CD4-positive, alpha-beta memory T cell (primary cell): ENCODE results near the gene KCNN3. TPM values are rescaled to one million over a fixed set of nuclear protein-coding genes. Genes with fewer than 3 reads are reported as not detected.

Experiments
- CTCF ChIA-PET: fragments of 350-600 bp; sonication (Branson Sonifier 250); formaldehyde crosslinking; loops from one replicate; lab custom pipeline; 2021; ENCODE audit warnings: inconsistent platforms; ENCODE audit not compliant: partially characterized antibody; lab: Charles Lee
- POLR2A ChIA-PET: fragments of 350-600 bp; sonication (Branson Sonifier 250); formaldehyde crosslinking; loops from one replicate; lab custom pipeline; 2021; ENCODE audit not compliant: partially characterized antibody; lab: Charles Lee
- DNase-seq, 5 donors: peaks; one replicate each; pipeline versions ENCODE4 v3.0.0 to v3.0.0-alpha.2; 2020 to 2022; ENCODE audit warnings: mixed read lengths in 1 of 5
- H3K27ac ChIP-seq: one replicate; pipeline ENCODE4 v1.7.0; 2013; ENCODE audit warnings: low read depth, low read length
- H3K27me3 ChIP-seq: 2 replicates; pipeline ENCODE4 v1.7.0; 2013; ENCODE audit warnings: mild to moderate bottlenecking, low read length, moderate library complexity; ENCODE audit not compliant: insufficient read depth
- H3K36me3 ChIP-seq: 2 replicates; pipeline ENCODE4 v1.7.0; 2013; ENCODE audit warnings: mild to moderate bottlenecking, low read length, moderate library complexity; ENCODE audit not compliant: insufficient read depth
- H3K4me1 ChIP-seq: 2 replicates; pipeline ENCODE4 v1.7.0; 2013; ENCODE audit warnings: mild to moderate bottlenecking, low read length, moderate library complexity; ENCODE audit not compliant: insufficient read depth
- H3K4me3 ChIP-seq, 2 donors: one replicate each; pipeline ENCODE4 v1.7.0; 2013; ENCODE audit warnings: low read length in 2 of 2, mild to moderate bottlenecking in 1 of 2
- H3K9me3 ChIP-seq, 2 donors: one replicate each; pipeline ENCODE4 v1.7.0; 2013; ENCODE audit warnings: low read length in 2 of 2, control low read depth in 1 of 2; ENCODE audit not compliant: control insufficient read depth in 1 of 2
- H3K27ac Mint-ChIP-seq, 7 donors: one replicate each; pipeline ENCODE4 v1.8.0; 2020 to 2021; ENCODE audit warnings: mixed read lengths in 7 of 7, mild to moderate bottlenecking in 6 of 7, inconsistent platforms in 3 of 7, moderate library complexity in 3 of 7
- H3K27me3 Mint-ChIP-seq, 2 donors: one replicate each; pipeline ENCODE4 v1.8.0; 2020 to 2021; ENCODE audit warnings: mixed read lengths in 2 of 2
- H3K36me3 Mint-ChIP-seq, 2 donors: one replicate each; pipeline ENCODE4 v1.8.0; 2020 to 2021; ENCODE audit warnings: mixed read lengths in 2 of 2, inconsistent platforms in 1 of 2, mild to moderate bottlenecking in 1 of 2
- H3K4me1 Mint-ChIP-seq, 4 donors: one replicate each; pipeline ENCODE4 v1.8.0; 2020 to 2021; ENCODE audit warnings: mixed read lengths in 4 of 4, mild to moderate bottlenecking in 1 of 4
- H3K4me3 Mint-ChIP-seq, 8 donors: one replicate each; pipeline ENCODE4 v1.8.0; 2020 to 2021; ENCODE audit warnings: mixed read lengths in 8 of 8, mild to moderate bottlenecking in 7 of 8, moderate library complexity in 6 of 8, inconsistent platforms in 3 of 8
- H3K9me3 Mint-ChIP-seq, 8 donors: one replicate each; pipeline ENCODE4 v1.8.0; 2020 to 2021; ENCODE audit warnings: mixed read lengths in 8 of 8, mild to moderate bottlenecking in 5 of 8, inconsistent platforms in 3 of 8, moderate library complexity in 1 of 8
- intact Hi-C: fragments of 100-400 bp; cut with micrococcal nuclease; formaldehyde crosslinking; loops from one replicate; pipeline ENCODE4 v1.15.1; 2023
- polyA plus RNA-seq, 2 donors: library from polyadenylated mRNA; unstranded; fragments of 300-500 nt; fragmentation: Illumina TruSeq; gene quantifications; one replicate each; pipeline ENCODE4 v1.2.3, GENCODE V29; 2021
- total RNA-seq, 2 experiments: library from RNA; stranded (reverse); gene quantifications; one replicate each; pipeline ENCODE4 v1.2.3, GENCODE V29; 2021

The KCNN3 gene
- total and polyA plus RNA-seq, 4 experiments from 2014 or later, result 0.06 TPM; not detected in 3

DNA sequence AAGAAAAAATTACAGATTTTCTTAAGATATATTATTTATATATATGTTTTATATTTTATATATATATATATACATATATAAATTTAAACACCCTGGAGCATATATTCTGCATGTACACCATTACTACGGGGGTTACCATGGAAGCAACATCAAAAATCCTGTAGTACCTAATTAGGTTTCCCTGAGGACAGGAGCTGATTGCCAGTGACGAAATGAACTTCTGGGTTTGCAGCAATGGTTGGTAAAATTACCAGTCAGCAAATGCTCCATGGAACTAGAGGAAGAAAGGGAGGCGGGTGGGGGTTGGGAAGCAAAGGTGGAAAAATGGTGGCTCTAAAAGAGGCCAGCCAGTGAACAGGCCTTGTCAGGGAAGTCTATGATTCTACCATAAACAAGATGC, 89.5 kb downstream of the KCNN3 start:
- Histone ChIP-seq H3K27me3 (no peaks in the 10 kb centered on the region), H3K4me3 (no peak overlapping the region), H3K36me3 (no peaks in the 10 kb centered on the region), H3K9me3 (no peaks in the 10 kb centered on the region), H3K27ac (no peak overlapping the region), H3K4me1 (peaks cover 20% of the 10 kb centered on the region)
- Mint-ChIP-seq H3K27ac (no peak overlapping the region), H3K27me3 (no peaks in the 10 kb centered on the region), H3K9me3 (peaks cover 0 to 4% (median 0%) of the 10 kb centered on the region in 8 donors), H3K4me1 (peaks cover 13 to 27% (median 22%) of the 10 kb centered on the region in 4 donors), H3K36me3 (no peaks in the 10 kb centered on the region), H3K4me3 (no peak overlapping the region)
- CTCF ChIA-PET, result interaction anchor here (1.3 to 2.5 kb wide), 2 partner anchors 11 to 301 kb away, joined by 3 to 9 read pairs; no protein-coding TSS in a partner anchor
- DNase-seq, result no peak
- intact Hi-C loops, result no loop called here
- POLR2A ChIA-PET, result no interaction called here

DNA sequence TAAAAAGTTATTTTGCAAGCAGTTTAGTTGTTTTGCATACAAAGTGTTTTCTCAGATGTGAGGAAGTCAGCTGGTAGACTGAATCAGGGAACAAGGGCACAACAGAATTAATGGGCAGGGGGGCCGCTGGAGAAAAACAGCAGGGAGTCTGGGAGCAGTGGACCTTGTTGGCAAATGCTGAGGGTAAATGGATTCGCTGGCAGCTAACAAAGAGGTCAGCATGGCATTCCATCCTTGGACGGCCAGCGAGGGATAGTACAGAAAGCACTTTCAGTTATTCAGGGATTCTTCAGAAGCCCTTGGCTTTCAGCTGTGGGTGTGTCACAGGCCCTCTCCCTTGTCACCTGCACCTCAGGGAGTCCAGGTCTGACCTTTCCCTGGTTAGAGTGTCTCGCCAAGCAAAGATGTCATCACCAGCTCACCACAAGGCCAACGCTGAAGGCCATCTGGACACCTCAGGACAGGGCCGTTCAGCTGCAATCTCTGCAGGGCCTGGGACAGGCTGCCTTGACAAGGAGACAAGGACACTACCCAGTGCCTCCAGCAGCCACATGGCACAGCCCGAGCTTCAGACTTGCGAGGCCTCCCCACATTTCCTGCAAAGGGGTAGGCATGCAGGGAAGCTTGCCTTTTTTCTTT, 90.4 kb downstream of the KCNN3 start:
- H3K4me3 ChIP-seq, result no peak overlapping the region
- peaks cover 0 to 4% (median 0%) of the 10 kb centered on the region in 8 donors for H3K9me3 Mint-ChIP-seq
- DNase-seq, result no peak
- peaks cover 11% of the 10 kb centered on the region for H3K4me1 ChIP-seq
- CTCF ChIA-PET, result interaction anchor here (0.7 to 2.0 kb wide), 4 partner anchors 10 to 300 kb away, joined by 3 to 8 read pairs (median 3); no protein-coding TSS in a partner anchor
- H3K4me1 Mint-ChIP-seq, result peaks cover 8 to 20% (median 15%) of the 10 kb centered on the region in 4 donors
- intact Hi-C loops, result no loop called here
- H3K36me3 Mint-ChIP-seq, result no peaks in the 10 kb centered on the region
- H3K27ac ChIP-seq, result no peak overlapping the region
- POLR2A ChIA-PET, result no interaction called here
- H3K9me3 ChIP-seq, result no peaks in the 10 kb centered on the region
- no peak overlapping the region for H3K27ac Mint-ChIP-seq
- H3K27me3 ChIP-seq, result no peaks in the 10 kb centered on the region
- H3K27me3 Mint-ChIP-seq, result no peaks in the 10 kb centered on the region
- H3K4me3 Mint-ChIP-seq, result no peak overlapping the region
- no peaks in the 10 kb centered on the region for H3K36me3 ChIP-seq

DNA sequence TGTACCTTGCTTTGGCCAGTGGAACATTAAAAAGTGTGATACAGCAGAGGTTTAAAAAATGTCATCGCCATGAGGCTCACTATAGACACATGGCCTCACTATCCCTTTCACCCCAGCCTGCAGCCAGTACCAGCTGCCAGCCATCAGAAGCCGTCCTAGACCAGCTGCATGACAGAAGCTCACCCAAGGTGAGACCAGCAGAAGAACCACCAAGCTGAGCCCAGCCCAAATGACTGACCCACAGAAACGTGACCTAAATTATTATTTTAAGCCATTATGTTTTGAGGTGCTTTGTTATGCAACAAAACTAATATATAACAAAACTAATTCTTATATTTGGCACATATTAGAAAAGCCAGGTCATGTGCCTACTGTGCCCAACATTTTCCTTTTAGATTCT, 91.1 kb downstream of the KCNN3 start:
- CTCF ChIA-PET, result interaction anchor here (1.3 to 2.0 kb wide), 2 partner anchors 10 to 18 kb away, joined by 3 to 8 read pairs; no protein-coding TSS in a partner anchor
- H3K27ac Mint-ChIP-seq, result peak overlapping the region in 1 of 7 donors; percentile 62

GRCh38 chr1:154778275-154778674, 91.8 kb downstream of the KCNN3 start:
- no peaks in the 10 kb centered on the region for H3K27me3 Mint-ChIP-seq
- no peaks in the 10 kb centered on the region for H3K36me3 Mint-ChIP-seq
- Histone ChIP-seq H3K9me3 (no peaks in the 10 kb centered on the region), H3K27ac (no peak overlapping the region), H3K27me3 (no peaks in the 10 kb centered on the region), H3K4me3 (no peak overlapping the region), H3K4me1 (no peaks in the 10 kb centered on the region), H3K36me3 (no peaks in the 10 kb centered on the region)
- intact Hi-C loops, result no loop called here
- peaks cover 0 to 4% (median 0%) of the 10 kb centered on the region in 8 donors for H3K9me3 Mint-ChIP-seq
- POLR2A ChIA-PET, result no interaction called here
- CTCF ChIA-PET, result interaction anchor here (2.0 kb wide), 1 partner anchor 17 kb away, joined by 8 read pairs; no protein-coding TSS in a partner anchor
- peaks cover under 1 to 6% (median 1%) of the 10 kb centered on the region in 4 donors for H3K4me1 Mint-ChIP-seq
- no peak for DNase-seq
- no peak overlapping the region for H3K4me3 Mint-ChIP-seq
- H3K27ac Mint-ChIP-seq, result no peak overlapping the region

More for the DNA sequence above, 91.1 kb downstream of the KCNN3 start:
- Histone ChIP-seq H3K4me1 (peaks cover 4% of the 10 kb centered on the region), H3K36me3 (no peaks in the 10 kb centered on the region), H3K9me3 (no peaks in the 10 kb centered on the region), H3K27ac (no peak overlapping the region), H3K4me3 (no peak overlapping the region), H3K27me3 (no peaks in the 10 kb centered on the region)
- POLR2A ChIA-PET, result no interaction called here
- Mint-ChIP-seq H3K4me1 (peaks cover 3 to 13% (median 8%) of the 10 kb centered on the region in 4 donors), H3K36me3 (no peaks in the 10 kb centered on the region), H3K9me3 (peaks cover 0 to 4% (median 0%) of the 10 kb centered on the region in 8 donors), H3K27me3 (no peaks in the 10 kb centered on the region), H3K4me3 (no peak overlapping the region)
- intact Hi-C loops, result no loop called here
- DNase-seq, result no peak

- H3K4me3 Mint-ChIP-seq, result no peak overlapping the region
- H3K9me3 Mint-ChIP-seq, result peaks cover 0 to 4% (median 0%) of the 10 kb centered on the region in 8 donors
- H3K27me3 Mint-ChIP-seq, result peaks cover 0 to 2% of the 10 kb centered on the region in 2 donors
- intact Hi-C loops, result no loop called here
- Histone ChIP-seq H3K27me3 (no peaks in the 10 kb centered on the region), H3K4me3 (no peak overlapping the region), H3K4me1 (no peaks in the 10 kb centered on the region), H3K27ac (no peak overlapping the region), H3K36me3 (no peaks in the 10 kb centered on the region), H3K9me3 (no peaks in the 10 kb centered on the region)
- peaks cover 0 to 4% (median 1%) of the 10 kb centered on the region in 4 donors for H3K4me1 Mint-ChIP-seq
- no peak overlapping the region for H3K27ac Mint-ChIP-seq
- H3K36me3 Mint-ChIP-seq, result no peaks in the 10 kb centered on the region
- no peak for DNase-seq
- ChIA-PET CTCF (interaction anchor here (1.5 to 2.0 kb wide), 2 partner anchors 9 to 17 kb away, joined by 3 to 8 read pairs; no protein-coding TSS in a partner anchor), POLR2A (no interaction called here)
These were observed 92.3 kb downstream of the KCNN3 start for GRCh38 chr1:154777781-154778180.

DNA sequence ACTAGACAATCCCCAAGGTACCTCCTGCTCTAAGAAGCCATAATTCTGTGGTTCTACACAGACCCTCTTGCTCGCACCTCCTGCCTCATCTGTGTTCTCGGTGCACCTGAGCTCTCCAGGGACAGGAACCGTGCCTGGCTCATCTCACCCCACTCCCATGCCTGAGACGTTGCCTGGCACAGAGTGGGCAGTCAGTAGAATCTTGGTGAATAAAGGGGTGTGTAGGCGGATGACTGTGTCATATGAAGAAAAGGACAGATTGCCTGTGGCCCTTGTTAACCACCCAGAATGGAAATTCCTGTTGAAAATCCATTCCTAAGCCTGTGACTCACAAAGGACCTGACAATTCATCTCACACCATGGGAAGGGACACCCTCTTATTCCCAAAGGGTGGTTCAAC, 92.9 kb downstream of the KCNN3 start:
- peaks cover 0 to 4% (median 1%) of the 10 kb centered on the region in 4 donors for H3K4me1 Mint-ChIP-seq
- Histone ChIP-seq H3K27ac (no peak overlapping the region), H3K4me1 (no peaks in the 10 kb centered on the region), H3K4me3 (no peak overlapping the region), H3K36me3 (no peaks in the 10 kb centered on the region), H3K27me3 (no peaks in the 10 kb centered on the region), H3K9me3 (no peaks in the 10 kb centered on the region)
- intact Hi-C loops, result no loop called here
- ChIA-PET CTCF (interaction anchor here (1.5 kb wide), 1 partner anchor 10 kb away, joined by 3 read pairs; no protein-coding TSS in a partner anchor), POLR2A (interaction anchor here (1.4 kb wide), 1 partner anchor 159 kb away, joined by 3 read pairs; the partner anchor contains the start of gene PMVK)
- H3K36me3 Mint-ChIP-seq, result no peaks in the 10 kb centered on the region
- H3K4me3 Mint-ChIP-seq, result no peak overlapping the region
- H3K27ac Mint-ChIP-seq, result no peak overlapping the region
- no peak for DNase-seq
- peaks cover 0 to 2% of the 10 kb centered on the region in 2 donors for H3K27me3 Mint-ChIP-seq
- H3K9me3 Mint-ChIP-seq, result peaks cover 0 to 4% (median 0%) of the 10 kb centered on the region in 8 donors
